ENCODE data around the gene SNX2. TPM values are rescaled to one million over a fixed set of nuclear protein-coding genes. Genes with fewer than 3 reads are reported as not detected.
A peak's percentile ranks its signal among the peaks of the same experiment; 100 is the strongest.

SNX2 gene
- total and polyA plus RNA-seq, 9 of the 15 experiments (the other 6 are each of a cell fraction or from before 2014, with no cell fraction given): 35.2 to 86.0 (median 58.1) TPM

DNA sequence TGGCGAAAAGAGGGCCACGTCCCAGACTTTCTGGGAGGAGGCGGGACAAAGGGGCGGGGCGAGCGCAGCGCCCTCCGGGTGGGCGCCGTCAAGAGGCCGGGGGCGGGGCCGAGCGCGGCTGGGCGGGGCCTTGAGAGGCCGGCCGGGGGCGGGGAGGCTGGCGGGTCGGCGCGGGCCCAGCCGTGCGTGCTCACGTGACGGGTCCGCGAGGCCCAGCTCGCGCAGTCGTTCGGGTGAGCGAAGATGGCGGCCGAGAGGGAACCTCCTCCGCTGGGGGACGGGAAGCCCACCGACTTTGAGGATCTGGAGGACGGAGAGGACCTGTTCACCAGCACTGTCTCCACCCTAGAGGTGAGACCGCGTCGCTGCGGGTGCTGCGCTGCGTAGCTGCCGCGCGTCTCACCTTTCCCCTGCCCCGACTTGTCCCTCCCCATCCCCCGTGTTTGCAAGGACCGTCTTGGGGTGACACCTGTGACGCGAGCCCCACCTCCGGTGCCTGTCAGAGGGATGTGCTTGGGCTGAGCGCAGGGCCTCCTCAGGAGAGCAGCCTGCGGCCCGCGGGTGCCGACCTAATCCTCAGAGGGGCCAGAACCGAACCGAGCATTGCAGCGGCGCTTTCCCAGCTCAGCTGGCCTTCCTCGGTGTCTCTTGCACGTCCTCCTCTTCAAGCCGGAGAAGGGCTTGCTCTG is at the start of gene SNX2 (continued):
- TF ChIP-seq MLLT1 (IDR thresholded peaks at IDR 0.05) (peak in 1 of 2 experiments; percentile 20; a peak in 1 of 4 replicates), NRF1 (conservative IDR thresholded peaks at IDR 0.05 in 1 of 2, IDR thresholded peaks at IDR 0.05 in 1 of 2) (peak; percentile 75 to 76), POLR2G (IDR thresholded peaks at IDR 0.05; ENCODE audit: low read depth, low read length) (peak; percentile 91), HNRNPL (IDR thresholded peaks at IDR 0.05; ENCODE audit: low read depth, low read length) (no peak), VEZF1 (CRISPR knock-in tag; IDR thresholded peaks at IDR 0.05) (peak; percentile 74), FOSL1 (tag; conservative IDR thresholded peaks at IDR 0.05) (no peak), HMG20A (CRISPR knock-in tag; conservative IDR thresholded peaks at IDR 0.05) (no peak), ATF1 (CRISPR knock-in tag; IDR thresholded peaks at IDR 0.05) (no peak), ATF1 (tag; IDR thresholded peaks at IDR 0.05) (peak; percentile 70), HDAC2 (IDR thresholded peaks at IDR 0.05) (peak; percentile 24; the same call in 1 of the 2 replicates), E2F3 (CRISPR knock-in tag; IDR thresholded peaks at IDR 0.05) (0 out of 2 replicates have a peak, but pooled peaks have one; percentile 25), STAT6 (CRISPR knock-in tag; IDR thresholded peaks at IDR 0.05) (no peak), UBTF (IDR thresholded peaks at IDR 0.05; ENCODE audit: borderline replicate concordance in 1 of 2, low read depth in 2 of 2, low read length in 2 of 2) (0 out of 4 replicates have a peak, but pooled peaks of 1 of the 2 experiments have one; percentile 8), PHF8 (IDR thresholded peaks at IDR 0.05; ENCODE audit: borderline replicate concordance, low read length) (peak; percentile 89; the same call in 1 of the 2 replicates), ZFP36 (IDR thresholded peaks at IDR 0.05; ENCODE audit: low read depth, low read length, partially characterized antibody) (no peak), TRIM28 (IDR thresholded peaks at IDR 0.05) (no peak)
- TF ChIP-seq, protein P1, sequence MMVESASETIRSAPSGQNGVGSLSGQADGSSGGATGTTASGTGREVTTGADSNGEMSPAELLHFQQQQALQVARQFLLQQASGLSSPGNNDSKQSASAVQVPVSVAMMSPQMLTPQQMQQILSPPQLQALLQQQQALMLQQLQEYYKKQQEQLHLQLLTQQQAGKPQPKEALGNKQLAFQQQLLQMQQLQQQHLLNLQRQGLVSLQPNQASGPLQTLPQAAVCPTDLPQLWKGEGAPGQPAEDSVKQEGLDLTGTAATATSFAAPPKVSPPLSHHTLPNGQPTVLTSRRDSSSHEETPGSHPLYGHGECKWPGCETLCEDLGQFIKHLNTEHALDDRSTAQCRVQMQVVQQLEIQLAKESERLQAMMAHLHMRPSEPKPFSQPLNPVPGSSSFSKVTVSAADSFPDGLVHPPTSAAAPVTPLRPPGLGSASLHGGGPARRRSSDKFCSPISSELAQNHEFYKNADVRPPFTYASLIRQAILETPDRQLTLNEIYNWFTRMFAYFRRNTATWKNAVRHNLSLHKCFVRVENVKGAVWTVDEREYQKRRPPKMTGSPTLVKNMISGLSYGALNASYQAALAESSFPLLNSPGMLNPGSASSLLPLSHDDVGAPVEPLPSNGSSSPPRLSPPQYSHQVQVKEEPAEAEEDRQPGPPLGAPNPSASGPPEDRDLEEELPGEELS (CRISPR knock-in tag; IDR thresholded peaks at IDR 0.05; ENCODE audit: borderline replicate concordance): no peak

All from K562 (cell line).